Putamen (tissue), 1 donor: ENCODE measurements around the gene TMEM151B.

Experiments used
- DNase-seq: peaks from one replicate; pipeline ENCODE4 v3.0.0-alpha.2; 2016; ENCODE audit warnings: low spot score

Gene TMEM151B

GRCh38 chr6:44264154-44265006, 5.9 kb upstream of the TMEM151B start:
- no peak for DNase-seq

- DNase-seq, result peak; percentile 87
These were observed 5.1 kb upstream of the TMEM151B start, which contains the start of gene NFKBIE for GRCh38 chr6:44265007-44265721. NFKBIE (minus strand) TSS chr6:44265551; CDS start chr6:44265346, 205 bp downstream.

GRCh38 chr6:44265722-44266233, 4.5 kb upstream of the TMEM151B start:
- DNase-seq, result no peak

- no peak for DNase-seq
These were observed 3.9 kb upstream of the TMEM151B start for GRCh38 chr6:44266347-44266746.

GRCh38 chr6:44267252-44267651, 3.0 kb upstream of the TMEM151B start:
- DNase-seq, result no peak

- DNase-seq, result no peak
These were observed 2.1 kb upstream of the TMEM151B start for GRCh38 chr6:44268095-44268628.

GRCh38 chr6:44269178-44269920, 901 bp upstream of the TMEM151B start:
- DNase-seq, result no peak

GRCh38 chr6:44270526-44271405, 516 bp downstream of the TMEM151B start:
- no peak for DNase-seq

- DNase-seq, result no peak
These were observed 1.1 kb downstream of the TMEM151B start for GRCh38 chr6:44271406-44271723.

GRCh38 chr6:44271914-44272313, 1.7 kb downstream of the TMEM151B start:
- no peak for DNase-seq

- no peak for DNase-seq
These were observed 2.3 kb downstream of the TMEM151B start for GRCh38 chr6:44272529-44272928.

- DNase-seq, result no peak
These were observed 2.8 kb downstream of the TMEM151B start for GRCh38 chr6:44272999-44273566.

GRCh38 chr6:44273617-44274016, 3.4 kb downstream of the TMEM151B start:
- no peak for DNase-seq

- DNase-seq, result no peak
These were observed 5.1 kb downstream of the TMEM151B start for GRCh38 chr6:44275271-44275748.

- no peak for DNase-seq
These were observed 5.7 kb downstream of the TMEM151B start for GRCh38 chr6:44275749-44276648.

GRCh38 chr6:44276667-44277640, 6.7 kb downstream of the TMEM151B start:
- DNase-seq, result no peak

- DNase-seq, result no peak
These were observed 7.5 kb downstream of the TMEM151B start for GRCh38 chr6:44277763-44278162.

GRCh38 chr6:44278315-44278714, 8.1 kb downstream of the TMEM151B start:
- no peak for DNase-seq
